Measurements from ENCODE around the gene PPP1R36. TPM values are rescaled to one million over a fixed set of nuclear protein-coding genes. Genes with fewer than 3 reads are reported as not detected.

PPP1R36 gene
- total and polyA plus RNA-seq, 7 donors: 1.1 to 8.6 (median 2.3) TPM; not detected in 2

DNA sequence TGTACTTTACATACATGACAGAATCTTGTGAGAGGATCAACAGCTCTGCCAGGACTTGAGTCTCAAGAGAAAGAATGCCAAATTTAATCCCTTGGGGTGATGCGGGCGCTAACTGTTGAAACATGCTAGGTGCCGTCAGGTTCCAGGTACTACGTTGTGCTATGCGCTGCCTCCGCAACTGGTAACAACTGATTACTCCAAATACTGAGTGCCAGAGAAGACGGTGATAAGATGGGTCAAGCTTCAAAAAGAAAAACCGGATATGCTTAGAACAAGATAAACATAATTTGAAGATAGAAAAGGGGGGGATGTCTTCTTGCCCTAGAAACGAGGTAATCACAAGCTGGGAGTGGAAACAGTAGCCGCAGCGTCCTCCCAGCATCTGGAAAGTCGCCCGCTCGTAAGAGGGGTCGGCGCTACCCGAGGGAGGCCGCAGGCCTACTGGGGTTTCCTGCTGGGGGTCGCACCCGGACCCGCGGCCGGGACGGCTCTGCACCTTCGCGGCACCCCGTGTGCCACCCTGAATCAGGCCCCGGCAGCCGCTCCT lies 46.8 kb upstream of the PPP1R36 start:
- H3K4me1 ChIP-seq: peaks cover 0 to 55% (median 51%) of the 10 kb centered on the region in 4 donors
- intact Hi-C loops (cut with DNase I): loop anchor here (2.0 to 5.0 kb wide), 3 partner anchors 36 to 204 kb away; partner anchors contain the start of gene MTHFD1
- DNase-seq: peak; percentile 75
- H3K36me3 ChIP-seq: peaks cover 0 to 1% (median 0%) of the 10 kb centered on the region in 4 donors
- H3K27me3 ChIP-seq: no peaks in the 10 kb centered on the region
- H3K9me3 ChIP-seq: no peaks in the 10 kb centered on the region
- H3K27ac ChIP-seq: peak overlapping the region; percentile 99 to 100 (median 99)
- 1% methylated on average over 29 of the region's 29 CpGs for WGBS, 2 donors
- TF ChIP-seq POLR2A (IDR thresholded peaks at IDR 0.05) (no peak), EP300 (IDR thresholded peaks at IDR 0.05) (no peak), POLR2AphosphoS5 (IDR thresholded peaks at IDR 0.05) (no peak)
- TF ChIP-seq, protein P1, sequence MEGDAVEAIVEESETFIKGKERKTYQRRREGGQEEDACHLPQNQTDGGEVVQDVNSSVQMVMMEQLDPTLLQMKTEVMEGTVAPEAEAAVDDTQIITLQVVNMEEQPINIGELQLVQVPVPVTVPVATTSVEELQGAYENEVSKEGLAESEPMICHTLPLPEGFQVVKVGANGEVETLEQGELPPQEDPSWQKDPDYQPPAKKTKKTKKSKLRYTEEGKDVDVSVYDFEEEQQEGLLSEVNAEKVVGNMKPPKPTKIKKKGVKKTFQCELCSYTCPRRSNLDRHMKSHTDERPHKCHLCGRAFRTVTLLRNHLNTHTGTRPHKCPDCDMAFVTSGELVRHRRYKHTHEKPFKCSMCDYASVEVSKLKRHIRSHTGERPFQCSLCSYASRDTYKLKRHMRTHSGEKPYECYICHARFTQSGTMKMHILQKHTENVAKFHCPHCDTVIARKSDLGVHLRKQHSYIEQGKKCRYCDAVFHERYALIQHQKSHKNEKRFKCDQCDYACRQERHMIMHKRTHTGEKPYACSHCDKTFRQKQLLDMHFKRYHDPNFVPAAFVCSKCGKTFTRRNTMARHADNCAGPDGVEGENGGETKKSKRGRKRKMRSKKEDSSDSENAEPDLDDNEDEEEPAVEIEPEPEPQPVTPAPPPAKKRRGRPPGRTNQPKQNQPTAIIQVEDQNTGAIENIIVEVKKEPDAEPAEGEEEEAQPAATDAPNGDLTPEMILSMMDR (IDR thresholded peaks at IDR 0.05): no peak
- peak overlapping the region; percentile 71 to 88 (median 78) for H3K4me3 ChIP-seq

DNA sequence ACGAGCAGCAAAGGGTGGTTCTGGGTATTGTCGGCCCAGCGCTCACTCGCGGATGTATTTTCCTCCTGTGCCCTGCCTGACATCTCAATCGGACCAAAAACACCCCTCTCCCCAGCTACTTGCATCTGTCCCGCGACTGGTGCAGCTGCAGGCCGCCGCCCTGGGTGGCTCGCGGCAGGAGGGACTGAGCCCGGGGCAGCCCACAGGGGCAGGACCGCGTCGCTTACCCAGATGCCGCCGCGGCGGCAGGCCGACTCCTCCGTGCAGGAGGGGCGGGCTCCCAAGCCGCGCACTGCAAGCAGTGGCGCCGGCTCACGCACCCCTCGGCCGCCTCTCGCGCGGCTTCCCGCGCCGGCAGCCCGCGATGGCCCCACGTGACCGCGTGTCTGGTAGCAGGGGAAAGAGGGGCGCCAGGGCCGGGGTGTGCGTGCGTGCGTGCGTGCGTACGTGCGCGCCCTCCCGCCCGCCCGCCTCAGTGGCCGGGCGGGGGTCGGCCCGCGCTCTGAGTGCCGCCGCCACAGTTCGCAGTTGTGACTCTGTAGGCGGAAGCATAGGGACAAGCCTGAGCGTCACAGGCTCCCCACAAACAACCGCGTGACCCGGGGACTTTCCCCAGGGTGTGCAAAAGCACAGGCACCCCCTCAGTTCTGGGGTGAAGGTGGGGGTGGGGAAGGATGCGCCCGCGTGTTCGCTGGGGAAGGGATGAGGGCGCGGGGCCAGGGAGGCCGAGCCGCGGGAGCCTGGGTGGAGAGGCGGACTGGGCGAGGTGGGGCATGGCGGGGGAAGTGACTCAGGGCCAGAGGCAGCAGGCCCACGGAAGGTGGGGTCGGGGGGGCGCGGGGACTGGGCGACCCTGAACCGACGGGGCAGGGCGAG lies 46.1 kb upstream of the PPP1R36 start, which contains the start of gene ZBTB25:
ZBTB25 (minus strand) TSS at position 405 of the 876 bp plus-strand sequence. CDS start 13,305 bp downstream, outside the sequence.
- Histone ChIP-seq H3K4me3 (peak within 1 kb of the TSS; percentile 71 to 88 (median 78)), H3K36me3 (no peaks in the 10 kb centered on the region), H3K27ac (peak within 1 kb of the TSS; percentile 99 to 100 (median 99)), H3K9me3 (no peaks in the 10 kb centered on the region), H3K4me1 (peaks cover 0 to 57% (median 54%) of the 10 kb centered on the region in 4 donors), H3K27me3 (no peaks in the 10 kb centered on the region)
- TF ChIP-seq EP300 (IDR thresholded peaks at IDR 0.05) (peak in 1 of 4 donors; percentile 31), POLR2AphosphoS5 (IDR thresholded peaks at IDR 0.05) (peak; percentile 73 to 95 (median 86)), POLR2A (IDR thresholded peaks at IDR 0.05) (peak; percentile 86 to 92)
- TF ChIP-seq, protein P1 (IDR thresholded peaks at IDR 0.05): no peak
- peak; percentile 96 for DNase-seq
- 0 to 1% methylated on average over 87 of the region's 87 CpGs for WGBS, 2 donors
- intact Hi-C loops (cut with DNase I): loop anchor here (2.0 to 5.0 kb wide), 3 partner anchors 37 to 204 kb away; partner anchors contain the start of gene MTHFD1

DNA sequence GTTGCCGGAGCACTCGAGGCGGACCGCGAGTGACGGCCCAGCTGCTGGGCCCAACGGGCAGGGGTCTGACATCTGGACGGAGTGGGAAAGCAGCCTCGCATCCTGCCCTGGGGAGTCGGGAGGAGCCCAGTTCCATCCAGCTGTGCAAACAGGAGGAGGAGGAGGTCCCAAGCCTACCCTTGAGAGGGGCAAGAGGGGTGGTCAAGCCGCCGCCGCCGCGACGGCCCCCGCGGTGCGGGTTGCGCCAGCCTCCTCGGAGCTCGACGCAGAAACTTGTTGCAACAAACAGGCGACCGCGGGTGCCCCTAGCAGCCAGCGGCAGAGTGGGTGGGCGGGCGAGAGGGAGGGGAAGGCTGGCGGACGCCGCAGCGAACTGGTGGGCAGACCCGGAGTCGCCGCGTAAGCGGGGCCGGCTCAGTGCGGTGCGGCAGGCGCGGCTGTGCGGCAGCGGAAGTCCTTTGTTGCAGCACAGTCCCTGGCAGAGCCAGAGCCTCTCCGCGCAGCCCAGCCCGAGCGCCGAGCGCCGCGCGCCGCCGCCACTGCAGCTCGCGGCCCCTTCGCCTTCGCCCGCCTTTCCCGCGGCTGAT lies 45.4 kb upstream of the PPP1R36 start, which contains the start of gene ZBTB1:
ZBTB1 (plus strand) TSS at position 461 of the 587 bp plus-strand sequence. CDS start 16,735 bp downstream, outside the sequence.
- Histone ChIP-seq H3K27me3 (no peaks in the 10 kb centered on the region), H3K36me3 (no peaks in the 10 kb centered on the region), H3K27ac (peak within 1 kb of the TSS; percentile 99 to 100 (median 99)), H3K4me3 (peak within 1 kb of the TSS; percentile 71 to 88 (median 78)), H3K4me1 (peaks cover 0 to 62% (median 54%) of the 10 kb centered on the region in 4 donors), H3K9me3 (no peaks in the 10 kb centered on the region)
- 0% methylated on average over 63 of the region's 63 CpGs for WGBS, 2 donors
- intact Hi-C loops (cut with DNase I): loop anchor here (5.0 kb wide), 2 partner anchors 117 to 203 kb away; partner anchors contain the start of gene MTHFD1
- peak; percentile 47 to 55 for TF ChIP-seq POLR2A (IDR thresholded peaks at IDR 0.05)
- TF ChIP-seq, protein P1 (IDR thresholded peaks at IDR 0.05): no peak
- peak in 3 of 4 donors; percentile 79 to 91 (median 85) for TF ChIP-seq POLR2AphosphoS5 (IDR thresholded peaks at IDR 0.05)
- DNase-seq: peak; percentile 93

Data from sigmoid colon (tissue), 7 donors.